NT2/D1 (cell line): ENCODE results near the gene MRGPRF.

Experiments
- SUZ12 ChIP-seq: IDR thresholded peaks from 2 replicates; pipeline ENCODE4 v1.6.1; 2011; ENCODE audit not compliant: insufficient read length, insufficient read depth; ENCODE audit errors: extremely low read depth
- YY1 ChIP-seq: IDR thresholded peaks from 2 replicates; pipeline ENCODE4 v1.6.1; 2011; ENCODE audit not compliant: insufficient read length, insufficient read depth
- ZNF274 ChIP-seq: IDR thresholded peaks from 2 replicates; pipeline ENCODE4 v1.6.1; 2011; ENCODE audit warnings: mild to moderate bottlenecking, low read depth, low read length

GRCh38 chr11:68989936-68990606 lies 23.0 kb downstream of the MRGPRF start:
- TF ChIP-seq ZNF274: no peak
- no peak for TF ChIP-seq YY1
- TF ChIP-seq SUZ12: no peak
